GM18526 (cell line): Measurements from ENCODE around the gene TADA2B.

Source experiments
- POLR2A ChIP-seq: IDR thresholded peaks from 3 replicates; pipeline ENCODE4 v1.6.1; 2011; ENCODE audit not compliant: insufficient read length; ENCODE audit errors: extremely low read depth

The TADA2B gene

DNA sequence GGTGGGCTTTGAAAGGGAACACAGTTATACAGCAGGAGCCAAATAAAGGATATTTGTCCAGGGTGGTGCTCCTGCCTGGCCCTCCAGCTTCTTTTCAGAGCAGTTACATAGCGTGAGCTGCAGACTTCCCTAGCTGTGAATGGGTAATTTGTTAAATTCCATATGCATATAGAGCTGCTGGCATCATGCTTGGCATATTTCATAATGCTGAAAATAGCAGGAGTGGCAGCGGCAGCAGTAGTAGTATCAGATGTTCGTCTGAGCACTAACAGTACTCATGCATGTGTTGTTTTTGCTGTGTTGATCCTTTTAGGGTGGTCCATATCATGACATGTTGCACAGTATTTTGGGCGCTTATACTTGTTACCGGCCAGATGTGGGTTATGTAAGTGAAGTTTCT lies 33.6 kb upstream of the TADA2B start:
- no peak for TF ChIP-seq POLR2A

GRCh38 chr4:7013175-7013574 lies 30.0 kb upstream of the TADA2B start:
- TF ChIP-seq POLR2A: no peak

GRCh38 chr4:7014815-7015214 lies 28.4 kb upstream of the TADA2B start:
- no peak for TF ChIP-seq POLR2A

DNA sequence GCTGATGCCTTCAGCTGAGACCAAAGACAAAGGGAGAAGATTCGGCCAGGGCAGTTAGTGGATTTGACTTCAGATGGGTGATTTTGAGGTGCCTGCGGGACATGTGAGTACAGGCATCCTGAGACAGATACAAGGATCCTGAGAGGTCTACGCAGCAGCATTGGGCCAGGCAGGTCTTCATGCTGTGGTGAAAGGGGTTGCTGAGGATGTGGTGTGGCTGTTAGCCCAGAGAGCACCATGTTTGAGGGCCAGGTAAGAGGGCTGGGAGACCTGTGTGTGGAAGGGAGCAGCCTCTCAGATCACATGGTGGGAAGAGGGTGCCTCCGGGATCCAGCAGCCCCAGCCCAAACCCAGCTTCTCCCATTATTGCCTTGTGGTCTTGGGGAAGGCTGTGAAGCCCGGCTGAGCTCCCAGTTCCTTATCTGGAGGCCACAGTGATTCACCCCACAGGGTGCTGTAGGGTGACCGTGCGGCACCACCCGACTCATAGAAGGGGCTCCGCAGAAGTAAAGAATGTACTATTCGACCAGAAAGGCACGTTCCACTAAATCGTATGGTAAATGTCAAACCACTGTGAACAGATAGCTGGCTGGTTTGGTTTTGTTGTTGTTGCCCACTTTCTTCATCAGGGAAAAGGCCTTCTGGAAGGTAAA lies 27.7 kb upstream of the TADA2B start:
- TF ChIP-seq POLR2A: no peak

- no peak for TF ChIP-seq POLR2A
Observed at GRCh38 chr4:7016086-7016485, 27.1 kb upstream of the TADA2B start.

DNA sequence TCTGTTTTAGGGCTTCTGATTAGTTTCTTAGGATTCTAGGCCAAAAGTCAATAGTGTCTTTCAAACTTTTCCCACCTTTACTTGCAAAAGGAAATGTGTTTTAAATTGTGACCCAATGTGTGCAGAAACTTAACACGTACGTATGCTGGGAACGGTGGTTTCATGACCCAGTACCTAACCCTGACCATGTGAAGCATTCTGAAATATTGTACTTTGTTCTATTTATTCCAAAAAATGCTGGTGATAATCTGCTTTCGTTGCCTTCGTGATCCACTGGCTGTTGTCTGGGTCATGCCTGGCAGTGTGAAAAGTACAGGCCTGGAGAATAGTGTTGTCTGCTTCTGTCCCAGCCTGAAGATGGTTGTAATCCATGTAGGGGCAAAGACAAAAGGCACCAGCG lies 26.7 kb upstream of the TADA2B start:
- no peak for TF ChIP-seq POLR2A

GRCh38 chr4:7017446-7018048 lies 25.6 kb upstream of the TADA2B start:
- no peak for TF ChIP-seq POLR2A

DNA sequence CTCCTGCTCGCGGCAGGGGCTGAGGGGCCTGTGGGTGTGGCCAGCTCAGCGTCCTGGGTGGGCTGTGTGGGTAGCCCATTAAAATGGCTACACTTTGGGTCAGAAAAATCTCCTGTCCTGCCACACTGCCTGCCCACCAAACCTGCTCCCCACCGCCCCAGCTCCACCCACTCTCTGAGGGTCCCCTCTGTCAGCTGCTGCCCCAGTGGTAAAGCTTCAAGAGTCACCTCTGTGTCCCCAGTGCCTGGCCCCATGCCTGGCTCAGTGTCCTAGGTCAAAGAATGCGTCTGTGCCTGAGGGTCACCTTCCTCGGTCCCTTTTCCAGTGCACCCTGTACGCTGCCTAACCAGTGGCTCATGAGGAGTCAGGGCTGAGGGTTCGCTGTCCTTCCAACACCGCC lies 24.9 kb upstream of the TADA2B start:
- TF ChIP-seq POLR2A: no peak

- TF ChIP-seq POLR2A: no peak
Observed at GRCh38 chr4:7019367-7019766, 23.8 kb upstream of the TADA2B start.

- no peak for TF ChIP-seq POLR2A
Observed at GRCh38 chr4:7020290-7020689, 22.9 kb upstream of the TADA2B start.

GRCh38 chr4:7020856-7021255 lies 22.3 kb upstream of the TADA2B start:
- TF ChIP-seq POLR2A: no peak

DNA sequence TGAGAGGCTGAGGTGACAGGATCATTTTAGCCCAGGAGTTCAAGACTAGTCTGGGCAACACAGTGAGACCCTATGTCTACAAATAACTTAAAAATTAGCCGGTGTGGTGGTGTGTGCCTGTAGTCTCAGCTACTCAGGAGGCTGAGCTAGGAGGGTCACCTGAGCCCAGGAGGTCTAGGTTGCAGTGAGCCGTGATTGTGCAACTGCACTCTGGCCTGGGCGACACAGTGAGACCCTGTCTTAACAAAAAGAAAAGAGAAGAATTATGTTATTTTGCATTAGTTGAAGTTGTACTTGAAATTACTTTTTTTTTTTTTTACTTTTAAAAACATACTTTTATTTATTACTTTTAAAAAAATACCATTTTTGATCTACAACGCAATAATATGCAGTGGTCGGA lies 21.8 kb upstream of the TADA2B start:
- no peak for TF ChIP-seq POLR2A

GRCh38 chr4:7021930-7022664 lies 21.1 kb upstream of the TADA2B start:
- no peak for TF ChIP-seq POLR2A

GRCh38 chr4:7023486-7023885 lies 19.7 kb upstream of the TADA2B start:
- TF ChIP-seq POLR2A: no peak

DNA sequence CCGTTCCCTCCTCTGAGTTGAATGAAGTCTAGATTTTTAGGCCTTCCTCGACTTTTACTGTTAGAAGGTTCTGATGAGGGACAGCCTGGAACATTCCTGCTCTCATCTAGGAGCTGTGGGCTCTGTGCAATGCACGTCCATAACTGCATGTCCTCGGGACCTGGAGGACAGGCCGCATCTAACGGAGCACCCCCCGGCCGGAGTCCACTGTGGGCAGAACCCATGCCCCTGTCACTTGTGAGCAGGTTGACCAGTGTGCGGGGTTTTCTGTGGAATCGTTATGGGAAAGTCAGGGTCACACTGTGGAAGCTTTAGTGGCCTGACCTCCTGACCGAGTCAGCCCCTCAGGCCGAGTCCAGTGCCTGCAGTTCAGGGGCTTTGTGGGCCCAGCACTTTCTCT lies 19.3 kb upstream of the TADA2B start:
- no peak for TF ChIP-seq POLR2A

DNA sequence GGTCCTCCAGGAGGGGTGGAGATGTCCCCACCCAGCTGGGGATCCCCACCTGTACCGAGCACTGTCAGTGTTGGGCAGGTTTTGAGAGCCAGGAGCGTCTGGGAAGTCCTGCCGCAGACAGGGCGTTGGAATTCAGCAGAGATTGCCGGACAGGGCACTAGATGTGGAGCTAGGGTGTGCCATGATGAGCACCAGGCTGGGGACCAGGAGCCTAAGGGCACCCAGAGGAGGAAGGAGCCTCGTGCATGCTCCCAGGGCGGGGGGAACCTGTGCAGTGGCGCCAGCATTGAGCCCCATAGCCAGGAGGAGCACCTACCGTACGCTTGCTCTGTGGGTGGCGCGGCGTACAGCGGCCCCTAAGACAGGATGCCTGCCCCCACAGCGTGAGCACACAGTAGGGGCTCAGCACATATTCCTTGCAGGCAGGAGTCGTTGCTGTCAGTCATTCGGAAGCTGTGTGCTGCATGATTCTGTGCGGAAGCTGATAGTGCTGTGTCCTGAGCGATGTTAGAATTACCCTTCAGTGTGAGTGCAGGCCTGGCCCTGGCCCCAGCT lies 18.8 kb upstream of the TADA2B start:
- TF ChIP-seq POLR2A: no peak
